Stimulated activated CD4-positive, alpha-beta T cell treated with anti-CD3 and anti-CD28 coated beads, Interleukin-1b, Interleukin-23, amount 100 ng/mL, for 4 hours (primary cell): Measurements from ENCODE around the gene FMN1.

ENCODE experiments used
- DNase-seq, 2 donors: peaks; one replicate each; pipeline ENCODE4 v3.0.0-alpha.2; 2020; ENCODE audit warnings: low read depth in 2 of 2

FMN1 gene

DNA sequence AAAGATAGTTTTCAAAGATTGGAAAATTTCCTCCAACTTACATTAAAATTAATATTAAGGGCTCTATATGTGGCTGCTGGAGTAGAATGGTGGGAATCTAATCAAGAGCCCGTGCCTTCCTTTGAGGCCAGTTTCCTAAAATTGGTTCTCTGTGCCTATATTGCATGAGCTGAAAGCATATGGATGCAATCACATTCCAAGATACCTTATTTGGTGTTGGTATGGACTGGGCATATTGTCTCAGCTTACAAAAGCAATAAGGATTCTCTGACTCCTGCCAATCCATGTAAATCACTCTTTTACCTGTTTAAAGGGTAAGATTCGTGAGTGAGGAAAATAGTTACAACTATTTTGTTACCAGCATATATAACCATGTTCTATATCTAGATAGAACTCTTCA is 365.1 kb downstream of the FMN1 start:
- DNase-seq = no peak

DNA sequence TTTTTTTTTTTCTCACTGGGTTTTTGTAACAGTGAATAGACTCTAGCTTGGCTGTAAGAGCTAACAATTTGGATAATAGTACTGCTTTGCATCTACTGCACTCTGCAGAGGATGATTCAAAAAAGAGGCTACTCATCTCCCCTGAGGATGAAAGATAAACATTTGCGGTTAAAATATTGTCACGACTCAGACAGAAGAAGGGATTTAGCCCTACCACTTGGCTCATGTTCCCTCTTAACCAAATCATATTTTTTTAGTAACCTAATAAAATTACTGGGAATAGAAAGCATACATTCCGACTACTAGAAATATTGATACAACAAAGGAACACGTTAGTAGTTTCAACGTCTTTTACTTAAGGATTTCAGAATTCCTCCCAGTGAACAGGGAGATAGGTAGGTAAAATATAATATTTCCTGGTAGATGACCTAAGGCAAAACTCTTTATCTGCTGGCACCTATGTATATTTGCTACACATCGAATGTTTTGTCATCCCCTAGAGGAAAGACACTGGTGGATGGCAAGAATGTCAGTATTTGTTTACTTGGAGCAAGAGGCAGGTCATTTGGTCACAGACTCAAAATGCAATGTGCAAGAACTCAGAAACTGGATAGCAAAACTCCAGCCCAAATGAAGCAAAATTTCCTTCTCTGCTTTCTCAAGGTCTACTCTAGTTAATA is 365.9 kb downstream of the FMN1 start:
- no peak for DNase-seq

DNA sequence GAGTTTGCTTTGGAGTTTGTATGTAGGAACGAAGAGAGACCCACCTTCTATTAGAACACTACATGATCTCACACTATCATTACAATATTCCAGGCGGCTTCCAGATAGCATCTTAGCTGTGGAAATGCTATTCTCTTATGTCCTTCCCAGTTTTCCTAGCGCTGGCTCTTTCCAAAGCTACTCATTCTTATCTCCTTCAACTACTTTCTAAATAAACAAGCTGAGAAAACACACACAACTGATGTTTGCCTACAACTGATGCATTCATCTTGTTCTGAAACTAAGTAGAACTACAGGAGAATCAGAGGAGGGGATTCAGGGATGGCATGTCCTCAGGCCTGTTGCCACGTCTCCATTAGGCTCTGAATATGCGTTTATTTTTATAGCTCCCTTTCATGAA is 367.8 kb downstream of the FMN1 start:
- no peak for DNase-seq

DNA sequence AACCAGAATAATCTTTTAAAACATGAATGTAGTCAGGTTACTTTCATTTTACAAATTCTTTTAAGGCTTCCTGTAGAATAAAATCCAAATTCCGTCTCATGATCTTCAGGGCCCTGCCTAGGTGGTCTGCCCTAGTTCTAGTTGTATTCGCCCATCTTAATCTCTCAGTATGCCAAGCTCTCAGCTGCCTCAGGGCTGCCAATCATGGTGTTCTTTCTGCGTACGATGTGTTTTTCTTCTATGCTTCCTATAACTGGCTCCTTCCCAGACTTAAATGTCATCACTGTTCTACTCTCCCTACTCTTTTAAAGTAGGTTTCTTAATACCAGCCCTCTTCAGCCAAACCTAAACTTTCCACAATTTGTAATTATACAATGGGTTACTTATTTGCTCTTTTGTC is 369.3 kb downstream of the FMN1 start:
- DNase-seq = no peak

DNA sequence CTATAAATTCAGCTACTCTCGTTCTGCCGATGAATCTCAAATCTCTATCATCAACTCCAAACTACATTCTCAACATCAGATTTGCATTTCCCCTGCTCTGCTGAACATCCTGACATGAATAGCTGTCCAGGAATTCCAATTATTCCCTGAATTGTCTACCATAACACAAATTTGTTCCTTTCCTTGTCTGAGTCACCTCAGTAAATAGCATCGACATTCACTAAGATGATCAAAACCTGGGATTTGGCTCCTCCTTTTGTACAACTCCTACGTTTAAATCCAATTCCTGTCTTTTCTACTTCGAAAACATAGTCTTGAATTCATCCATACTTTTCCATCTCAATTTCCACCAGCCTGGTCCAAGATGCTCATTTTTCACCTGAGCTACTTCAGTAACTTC is 369.7 kb downstream of the FMN1 start:
- no peak for DNase-seq

DNA sequence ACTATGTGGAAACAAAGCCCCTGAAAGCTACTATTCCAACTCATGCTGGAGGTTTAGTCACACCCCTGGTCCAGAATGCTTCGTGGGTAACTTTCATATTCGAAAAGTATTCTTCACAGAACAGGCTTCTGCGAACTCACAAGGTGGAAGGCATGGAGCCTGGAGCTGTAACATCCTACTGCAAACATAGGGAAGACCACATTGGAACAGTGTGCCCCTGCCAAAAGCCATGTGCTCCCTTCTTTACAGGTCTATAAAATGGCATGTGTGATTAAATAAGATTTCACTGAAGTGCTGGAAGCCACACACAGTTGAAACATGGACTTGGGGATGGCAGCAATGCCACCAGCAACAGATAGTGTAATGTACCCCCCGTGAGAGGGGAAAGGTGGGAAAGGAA is 370.8 kb downstream of the FMN1 start:
- DNase-seq = no peak

DNA sequence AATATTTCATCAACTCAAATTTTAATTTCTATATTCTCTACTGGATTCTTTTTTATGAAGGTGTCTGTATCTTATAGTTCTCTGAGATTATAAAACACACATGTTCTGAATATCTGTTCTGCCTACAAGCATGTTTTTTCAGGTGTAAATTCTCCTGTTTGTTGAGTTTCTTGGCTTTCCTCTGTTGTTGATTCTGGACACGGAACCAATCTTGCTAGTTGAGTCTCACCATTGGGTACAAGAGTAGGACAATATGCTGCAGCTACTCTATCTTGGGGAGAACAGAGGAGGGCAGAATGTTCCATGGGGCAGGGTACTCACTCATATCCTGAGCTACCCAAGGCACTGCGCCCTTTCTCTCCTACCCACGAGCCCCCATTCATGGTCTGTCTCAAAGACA is 371.8 kb downstream of the FMN1 start:
- no peak for DNase-seq

DNA sequence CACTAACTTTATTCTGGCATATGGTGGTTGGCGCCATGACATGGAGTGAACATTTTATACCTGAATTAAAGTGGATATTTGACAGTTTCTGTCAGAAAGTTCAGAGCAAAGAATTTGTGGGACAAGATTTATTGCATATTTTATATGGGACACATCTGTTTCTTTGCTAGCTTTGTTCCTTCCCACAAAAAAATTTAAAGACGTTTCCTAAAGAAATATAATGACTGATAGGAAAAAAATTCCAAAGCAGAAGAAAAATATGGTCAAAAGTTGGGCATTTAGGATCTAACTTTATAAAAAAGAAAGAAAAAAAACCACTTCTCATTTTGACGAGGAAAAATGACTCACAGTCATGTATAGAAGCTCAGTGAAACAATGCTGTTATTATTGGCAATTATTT is 375.1 kb downstream of the FMN1 start:
- no peak for DNase-seq

DNA sequence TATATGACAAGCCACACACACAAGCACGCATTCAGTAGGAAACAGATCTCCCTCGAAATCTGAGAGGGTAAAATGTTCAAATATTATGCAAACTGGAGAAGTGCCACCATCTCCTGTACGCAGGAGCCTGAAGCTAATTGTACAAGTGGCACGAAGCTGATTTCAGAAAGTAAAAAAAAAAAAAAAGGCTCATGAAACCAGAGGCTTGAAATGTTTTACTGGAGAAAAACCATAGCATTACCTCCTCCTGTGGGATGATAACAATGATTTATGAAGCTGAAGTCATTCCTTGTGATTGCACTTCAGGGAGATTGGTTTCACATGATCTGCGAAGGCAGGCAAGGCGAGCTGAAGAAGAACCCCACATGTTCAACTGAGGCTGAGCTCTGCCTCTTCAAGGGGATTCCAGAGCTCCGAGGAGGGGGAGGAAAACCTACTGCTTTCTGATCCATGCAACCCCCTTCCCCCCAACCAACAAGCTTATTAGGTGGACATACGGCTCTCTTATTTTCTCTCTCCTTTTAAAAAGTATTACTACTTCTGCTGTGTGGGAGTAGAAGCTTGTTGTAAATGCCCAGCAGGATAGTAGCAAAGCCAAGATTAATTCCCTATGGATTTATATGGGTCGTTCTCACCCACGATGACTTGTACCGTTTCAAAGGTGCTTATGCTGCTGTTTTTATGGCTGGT is 375.6 kb downstream of the FMN1 start:
- DNase-seq = no peak

DNA sequence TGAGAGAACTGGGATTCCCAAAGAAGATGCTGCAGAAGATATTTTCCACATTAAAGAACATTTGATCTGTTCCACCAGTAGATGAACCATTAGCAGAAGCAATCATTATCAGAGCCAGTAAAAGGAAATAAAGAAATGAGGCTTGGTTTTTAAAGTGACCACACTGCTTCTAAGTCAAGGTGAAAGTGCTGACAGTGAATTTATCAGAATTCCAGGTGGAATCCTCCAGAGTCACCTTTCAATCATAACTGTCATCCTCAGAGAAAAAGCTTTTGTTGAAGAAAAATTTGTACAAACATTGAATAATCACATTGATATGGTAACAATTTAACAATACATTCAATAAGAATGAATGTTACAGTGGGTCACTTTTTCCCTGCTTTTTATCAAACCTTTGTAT is 376.9 kb downstream of the FMN1 start:
- DNase-seq = no peak

DNA sequence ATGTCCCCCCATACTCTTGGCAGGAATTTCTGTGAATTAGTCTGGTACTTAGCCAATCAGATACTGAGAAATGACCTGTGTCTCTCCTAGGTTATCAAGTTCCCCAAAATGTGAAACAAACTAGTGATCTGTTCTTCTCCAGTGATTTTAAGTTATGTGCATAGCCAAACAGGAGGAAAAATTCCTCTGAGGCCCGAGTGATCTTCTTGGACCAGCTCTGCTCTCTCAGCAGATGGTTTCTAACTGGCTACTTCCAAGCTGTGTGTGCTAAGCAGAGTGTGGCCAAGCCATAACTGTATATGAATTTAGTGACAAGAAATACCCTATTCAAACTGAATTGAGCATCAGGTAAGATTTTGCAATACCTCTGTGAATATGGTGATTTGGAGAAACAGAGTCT is 387.2 kb downstream of the FMN1 start:
- no peak for DNase-seq

DNA sequence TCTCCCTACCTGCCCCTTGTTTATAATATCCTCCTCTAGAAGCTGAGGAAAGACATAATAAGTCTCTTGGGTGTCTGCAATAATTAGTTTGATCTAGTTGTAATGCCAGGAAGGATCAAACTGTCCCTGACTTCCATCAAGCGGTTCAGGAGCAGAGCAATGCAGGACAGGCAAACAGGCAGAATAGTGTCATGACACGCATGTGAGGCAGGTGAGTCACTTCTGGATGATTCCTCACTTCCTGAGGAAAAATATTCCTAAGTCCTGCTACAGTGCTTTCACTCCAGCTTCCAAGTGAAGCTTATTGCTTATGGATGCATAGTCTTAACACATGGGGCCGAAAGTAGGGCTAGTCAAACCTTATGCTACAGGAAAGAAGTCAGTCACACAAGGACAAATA is 390.9 kb downstream of the FMN1 start:
- DNase-seq = no peak

DNA sequence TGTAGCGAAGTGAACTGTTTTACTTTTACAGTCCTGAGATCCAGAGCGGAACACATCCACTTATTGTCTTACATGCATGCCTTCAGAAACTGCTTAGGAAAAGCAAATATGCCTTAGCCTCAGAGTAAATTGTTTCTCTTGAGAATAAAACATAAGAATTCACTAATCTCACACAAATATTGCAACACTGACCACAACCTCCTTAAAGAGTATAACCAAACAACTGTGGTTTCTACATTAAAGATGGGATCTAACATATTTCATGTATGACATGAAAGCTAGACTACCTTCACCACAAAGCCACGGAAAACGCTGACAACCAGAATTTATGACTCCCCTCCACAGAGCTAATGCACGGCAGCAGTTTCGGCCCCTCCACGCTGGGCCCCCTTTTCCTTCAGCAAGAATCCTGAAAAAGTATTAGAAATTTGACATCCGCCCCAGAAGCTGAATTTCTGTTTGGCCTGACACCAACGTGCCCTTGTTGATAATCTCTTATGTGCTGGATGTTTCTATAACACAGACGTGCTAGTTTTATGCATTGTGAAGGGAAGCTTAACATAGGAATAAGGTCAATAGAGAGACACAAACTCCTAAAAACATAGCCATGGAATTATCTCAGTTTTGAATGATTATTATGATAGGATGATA is 392.1 kb downstream of the FMN1 start:
- no peak for DNase-seq

DNA sequence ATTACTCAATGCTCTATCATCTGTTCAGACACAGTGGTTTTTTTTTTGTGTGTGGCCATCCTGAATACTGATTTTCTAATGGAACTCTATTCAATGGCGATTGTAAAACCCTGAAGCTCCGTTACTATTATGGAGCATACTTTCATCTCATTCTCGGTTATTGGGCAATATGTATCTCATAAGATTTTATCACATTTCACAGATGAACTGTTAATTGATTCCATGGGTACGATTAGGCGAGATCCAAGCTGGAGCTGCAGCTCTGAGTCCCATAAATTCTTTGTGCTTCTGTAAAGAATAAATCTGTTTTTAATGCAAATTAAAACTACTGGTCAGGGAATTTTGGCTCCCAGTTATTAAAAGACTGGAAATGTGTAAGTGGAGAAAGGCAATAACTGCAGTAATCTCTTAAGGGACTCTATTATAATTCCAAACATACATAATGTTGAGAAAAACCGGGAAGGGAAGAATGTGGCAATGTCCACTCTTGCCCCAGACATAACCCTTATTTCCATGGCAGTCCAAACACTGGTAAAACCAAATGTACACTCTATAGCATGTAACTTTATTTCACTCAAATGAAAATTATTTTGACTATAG is 394.5 kb downstream of the FMN1 start:
- no peak for DNase-seq

DNA sequence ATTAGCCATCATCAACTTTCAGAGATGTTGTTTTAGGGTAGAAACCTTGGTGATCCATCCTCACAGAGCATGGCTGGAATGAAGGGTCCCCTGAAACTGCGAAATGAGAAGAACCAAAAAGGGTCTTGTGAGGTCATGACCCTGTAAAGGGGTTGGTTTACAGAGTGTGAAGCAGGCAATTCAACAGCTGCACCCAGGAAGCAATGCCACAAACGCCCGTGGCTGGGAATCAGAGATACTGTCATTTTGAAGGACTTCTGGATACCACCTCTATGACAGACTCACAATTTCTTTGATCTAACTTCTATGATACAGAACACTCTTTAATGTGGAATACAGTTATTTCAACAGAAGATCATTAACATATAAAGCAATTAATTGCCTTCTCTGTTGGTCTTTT is 397.7 kb downstream of the FMN1 start:
- DNase-seq = no peak

DNA sequence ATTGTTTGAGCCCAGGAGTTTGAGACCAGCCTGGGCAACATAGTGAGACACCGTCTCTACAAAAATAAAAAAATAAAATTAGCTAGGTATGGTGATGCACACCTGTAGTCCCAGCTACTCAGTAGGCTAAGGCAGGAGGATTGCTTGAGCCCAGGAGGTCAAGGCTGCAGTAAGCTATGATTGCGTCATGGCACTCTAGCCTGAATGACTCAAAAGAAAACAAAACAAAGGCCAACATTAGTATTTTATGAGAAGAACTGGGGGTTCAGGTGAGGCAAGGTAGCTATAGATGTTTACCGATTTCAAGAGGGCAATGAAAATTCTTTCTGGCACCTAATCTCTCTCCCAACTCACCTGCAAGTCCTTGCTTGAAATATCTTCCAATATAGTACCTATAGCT is 399.5 kb downstream of the FMN1 start:
- DNase-seq = no peak

DNA sequence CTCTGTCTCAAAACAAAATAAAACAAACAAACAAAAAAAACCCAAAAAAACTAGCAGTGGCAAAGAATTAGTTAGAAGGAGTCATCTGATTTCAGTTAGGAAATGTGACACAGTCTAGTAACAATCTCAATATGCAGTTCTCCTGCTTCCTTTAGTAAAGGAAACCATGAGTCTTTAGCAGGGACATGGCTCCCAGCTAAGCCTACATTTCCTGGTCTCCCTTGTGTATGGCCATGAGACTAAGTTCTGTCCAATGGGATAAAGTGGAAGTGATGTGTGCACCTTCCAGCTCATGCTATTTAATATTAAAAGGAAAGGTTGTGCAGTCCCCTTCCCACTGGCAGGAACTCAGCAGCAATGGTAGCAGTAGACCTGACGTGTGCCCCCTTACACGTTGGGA is 402.1 kb downstream of the FMN1 start:
- no peak for DNase-seq

DNA sequence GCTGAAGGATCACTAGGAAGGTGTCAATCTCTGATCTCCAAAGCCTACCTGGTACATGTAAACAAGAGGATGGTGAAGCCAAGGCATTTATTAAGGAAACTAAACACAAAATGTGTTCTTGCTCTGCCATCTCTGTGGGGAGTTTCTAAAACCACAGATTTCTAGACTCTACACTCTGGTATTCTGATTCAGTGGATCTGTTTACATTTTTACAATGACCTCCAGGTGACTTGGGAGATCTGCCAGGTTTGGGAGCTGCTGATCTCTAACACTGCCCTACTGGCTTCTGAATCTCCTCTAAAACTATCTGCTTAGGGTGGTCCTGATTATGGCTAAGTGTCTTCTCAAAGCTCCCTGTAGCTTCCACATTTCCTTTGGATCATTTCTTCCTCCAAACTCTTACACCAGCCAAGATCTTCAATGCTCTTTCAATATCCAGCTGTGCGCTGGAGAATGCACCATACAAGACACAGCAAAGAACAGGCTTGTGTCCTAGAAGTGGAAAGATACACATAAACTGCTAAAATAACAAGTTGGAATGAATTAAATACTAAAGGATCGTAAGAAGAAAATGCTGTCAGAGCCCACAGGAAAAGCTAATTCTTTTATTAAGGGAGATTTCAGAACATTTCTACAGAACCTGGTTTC is 404.0 kb downstream of the FMN1 start:
- DNase-seq = no peak

DNA sequence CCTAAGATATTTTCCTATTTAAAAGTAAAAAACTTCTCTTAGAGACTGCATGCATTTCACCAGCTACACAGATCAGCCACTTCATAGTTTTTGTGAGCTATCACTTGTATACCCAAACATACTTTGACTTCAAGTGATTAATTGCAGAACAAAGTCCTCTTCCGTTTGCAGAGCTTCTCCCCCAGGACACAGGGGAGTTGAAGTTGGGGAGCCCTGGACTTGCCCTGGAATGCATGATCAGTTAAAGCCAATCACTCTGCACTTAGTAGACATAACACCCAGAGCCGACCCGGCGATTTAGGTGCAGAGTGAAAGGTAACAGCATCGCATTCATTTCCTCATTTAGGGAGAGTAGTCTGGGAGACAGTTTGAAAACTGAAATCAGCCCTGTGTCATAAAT is 406.6 kb downstream of the FMN1 start:
- DNase-seq = no peak

DNA sequence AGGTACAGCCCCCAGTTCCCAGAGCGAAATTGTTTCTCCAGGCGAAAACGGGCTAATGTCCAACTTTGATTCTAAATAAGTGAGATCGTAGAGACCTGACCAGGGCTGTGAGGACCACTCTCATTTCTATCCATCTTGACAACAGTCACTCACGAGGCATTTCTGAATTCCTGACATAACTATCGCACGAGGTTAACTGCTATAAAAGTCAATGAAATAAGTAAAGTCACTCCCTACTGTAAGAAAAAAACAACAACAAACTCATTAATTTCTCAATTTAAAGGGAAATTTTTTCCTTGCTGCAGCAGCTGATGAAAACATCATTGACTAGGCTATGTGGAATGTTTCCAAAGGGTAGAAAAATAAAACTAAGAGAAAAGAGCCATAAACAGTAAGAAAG is 407.6 kb downstream of the FMN1 start:
- no peak for DNase-seq

DNA sequence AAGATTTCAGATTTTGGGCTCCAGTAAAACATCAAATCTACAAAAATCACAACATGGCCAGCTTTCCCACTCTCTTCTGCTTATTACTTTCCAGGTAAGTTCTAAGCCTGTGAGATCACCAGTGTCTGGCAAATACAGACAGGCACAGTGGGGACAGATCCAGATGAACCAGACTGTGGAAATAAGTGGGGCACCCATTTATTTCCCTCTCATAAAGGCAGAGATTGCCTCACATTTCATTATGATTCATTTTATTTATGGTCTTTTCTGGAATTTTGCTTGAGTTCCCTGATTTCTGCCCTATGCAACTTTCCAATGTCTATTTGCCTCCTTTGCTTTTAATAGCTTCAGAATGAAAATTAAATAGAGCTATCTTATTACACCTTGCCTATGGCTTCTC is 409.9 kb downstream of the FMN1 start:
- DNase-seq = no peak

DNA sequence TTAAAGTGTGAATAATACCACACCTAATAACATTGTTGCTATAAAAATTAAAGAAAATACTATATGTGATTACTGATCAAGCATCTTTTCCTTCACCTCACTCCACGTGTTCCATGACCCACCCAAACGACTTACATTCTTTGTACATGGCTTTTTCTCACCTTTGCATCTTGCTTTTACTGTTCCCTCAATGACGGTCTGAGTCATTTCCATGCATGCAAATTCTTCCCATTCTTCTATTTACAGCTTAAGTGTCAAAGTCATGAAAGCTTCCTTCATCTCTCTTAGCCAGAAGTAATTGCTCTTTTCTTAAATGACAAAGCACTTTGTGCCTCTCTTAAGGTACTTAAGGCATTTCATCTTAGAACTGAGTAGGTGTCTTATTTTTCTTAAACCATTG is 412.7 kb downstream of the FMN1 start:
- DNase-seq = no peak
